ENCODE measurements around the gene PPP1R9A.

The PPP1R9A gene

GRCh38 chr7:95323410-95324129 is 416.2 kb downstream of the PPP1R9A start:
- no peak for DNase-seq

GRCh38 chr7:95324431-95324830 is 417.0 kb downstream of the PPP1R9A start, which contains the start of gene PON1:
Gene PON1, minus strand, starts transcription at chr7:95324532. Its CDS starts 57 bp downstream, at chr7:95324475.
- DNase-seq = no peak

- DNase-seq = no peak
Measured at GRCh38 chr7:95327356-95327755, 420.0 kb downstream of the PPP1R9A start.

GRCh38 chr7:95330204-95330960 is 423.0 kb downstream of the PPP1R9A start:
- DNase-seq = no peak

- DNase-seq = no peak
Measured at GRCh38 chr7:95330961-95331337, 423.6 kb downstream of the PPP1R9A start.

- no peak for DNase-seq
Measured at GRCh38 chr7:95334447-95334846, 427.1 kb downstream of the PPP1R9A start.

GRCh38 chr7:95335093-95335492 is 427.7 kb downstream of the PPP1R9A start:
- DNase-seq = no peak

GRCh38 chr7:95338832-95339231 is 431.4 kb downstream of the PPP1R9A start:
- no peak for DNase-seq

GRCh38 chr7:95340491-95340890 is 433.1 kb downstream of the PPP1R9A start:
- no peak for DNase-seq

GRCh38 chr7:95342029-95342428 is 434.6 kb downstream of the PPP1R9A start:
- no peak for DNase-seq

- no peak for DNase-seq
Measured at GRCh38 chr7:95342642-95343307, 435.4 kb downstream of the PPP1R9A start.

Data from activated T-cell treated with anti-CD3 and anti-CD28 coated beads for 4 hours (primary cell).